ENCODE results near the gene IQCH.
"Not testable (repeated sequence)": the region's sequence is repeated elsewhere in the genome, so short reads cannot be mapped to it uniquely, and the experiment has no call there.

The IQCH gene

GRCh38 chr15:67433495-67434099, 179.0 kb downstream of the IQCH start:
- DNase-seq (ENCODE audit: low read depth in 2 of 3, low spot score in 2 of 3), result no peak

- not testable (repeated sequence) for DNase-seq (ENCODE audit: low read depth in 2 of 3, low spot score in 2 of 3)
These were observed 182.0 kb downstream of the IQCH start for GRCh38 chr15:67436351-67437250.

- DNase-seq (ENCODE audit: low read depth in 2 of 3, low spot score in 2 of 3), result no peak
These were observed 189.5 kb downstream of the IQCH start for GRCh38 chr15:67444100-67444499.

- DNase-seq (ENCODE audit: low read depth in 2 of 3, low spot score in 2 of 3), result no peak
These were observed 191.9 kb downstream of the IQCH start for GRCh38 chr15:67446449-67446848.

GRCh38 chr15:67448372-67448771, 193.8 kb downstream of the IQCH start:
- not testable (repeated sequence) for DNase-seq (ENCODE audit: low read depth in 2 of 3, low spot score in 2 of 3)

- DNase-seq (ENCODE audit: low read depth in 2 of 3, low spot score in 2 of 3), result not testable (repeated sequence)
These were observed 199.1 kb downstream of the IQCH start for GRCh38 chr15:67453703-67454102.

GRCh38 chr15:67456677-67457529, 202.3 kb downstream of the IQCH start:
- peak; percentile 44 to 70 (median 65) for DNase-seq (ENCODE audit: low read depth in 2 of 3, low spot score in 2 of 3)

- no peak for DNase-seq (ENCODE audit: low read depth in 2 of 3, low spot score in 2 of 3)
These were observed 203.9 kb downstream of the IQCH start for GRCh38 chr15:67458331-67459029.

GRCh38 chr15:67460521-67460920, 205.9 kb downstream of the IQCH start:
- DNase-seq (ENCODE audit: low read depth in 2 of 3, low spot score in 2 of 3), result no peak

GRCh38 chr15:67461735-67462134, 207.1 kb downstream of the IQCH start:
- DNase-seq (ENCODE audit: low read depth in 2 of 3, low spot score in 2 of 3), result no peak

GRCh38 chr15:67462875-67463274, 208.3 kb downstream of the IQCH start:
- no peak for DNase-seq (ENCODE audit: low read depth in 2 of 3, low spot score in 2 of 3)

GRCh38 chr15:67463488-67463887, 208.9 kb downstream of the IQCH start:
- DNase-seq (ENCODE audit: low read depth in 2 of 3, low spot score in 2 of 3), result no peak

GRCh38 chr15:67465196-67465952, 210.8 kb downstream of the IQCH start:
- no peak for DNase-seq (ENCODE audit: low read depth in 2 of 3, low spot score in 2 of 3)

- no peak for DNase-seq (ENCODE audit: low read depth in 2 of 3, low spot score in 2 of 3)
These were observed 213.8 kb downstream of the IQCH start for GRCh38 chr15:67468416-67468815.

- no peak for DNase-seq (ENCODE audit: low read depth in 2 of 3, low spot score in 2 of 3)
These were observed 215.1 kb downstream of the IQCH start for GRCh38 chr15:67469680-67470079.

- DNase-seq (ENCODE audit: low read depth in 2 of 3, low spot score in 2 of 3), result no peak
These were observed 218.4 kb downstream of the IQCH start for GRCh38 chr15:67472957-67473356.

- DNase-seq (ENCODE audit: low read depth in 2 of 3, low spot score in 2 of 3), result no peak
These were observed 220.0 kb downstream of the IQCH start for GRCh38 chr15:67474405-67475110.

- no peak for DNase-seq (ENCODE audit: low read depth in 2 of 3, low spot score in 2 of 3)
These were observed 225.4 kb downstream of the IQCH start for GRCh38 chr15:67479781-67480505.

GRCh38 chr15:67480741-67481140, 226.2 kb downstream of the IQCH start:
- no peak for DNase-seq (ENCODE audit: low read depth in 2 of 3, low spot score in 2 of 3)
